Prostate gland (tissue), 2 donors: ENCODE measurements around the gene CCL5.

Experiments
- POLR2AphosphoS5 ChIP-seq: sonication (generic); formaldehyde crosslinking; IDR thresholded peaks from one replicate; pipeline ENCODE4 v1.6.1; 2017; ENCODE audit warnings: antibody characterized with exemption
- TF ChIP-seq, protein P1 (sequence below), 4 experiments: fragments of 200-600 bp in 2 of 4; fragments of 450-650 bp in 2 of 4; sonication (generic) in 2 of 4; IDR thresholded peaks; 1 replicate in 3 of 4; 2 replicates in 1 of 4; pipeline ENCODE4 v1.5.1; 2016 to 2019; ENCODE audit warnings: antibody characterized with exemption in 4 of 4, mild to moderate bottlenecking in 2 of 4, moderate library complexity in 2 of 4

DNA sequence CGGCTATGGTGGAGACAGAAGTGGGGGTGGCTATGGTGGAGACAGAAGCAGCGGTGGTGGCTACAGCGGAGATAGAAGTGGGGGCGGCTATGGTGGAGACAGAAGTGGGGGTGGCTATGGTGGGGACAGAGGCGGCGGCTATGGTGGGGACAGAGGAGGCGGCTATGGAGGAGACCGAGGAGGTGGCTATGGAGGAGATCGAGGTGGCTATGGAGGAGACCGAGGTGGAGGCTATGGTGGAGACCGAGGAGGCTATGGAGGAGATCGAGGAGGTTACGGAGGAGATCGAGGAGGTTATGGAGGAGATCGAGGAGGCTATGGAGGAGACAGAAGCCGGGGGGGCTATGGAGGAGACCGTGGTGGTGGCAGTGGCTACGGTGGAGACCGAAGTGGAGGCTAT is 35.6 kb downstream of the CCL5 start:
- TF ChIP-seq, protein P1, sequence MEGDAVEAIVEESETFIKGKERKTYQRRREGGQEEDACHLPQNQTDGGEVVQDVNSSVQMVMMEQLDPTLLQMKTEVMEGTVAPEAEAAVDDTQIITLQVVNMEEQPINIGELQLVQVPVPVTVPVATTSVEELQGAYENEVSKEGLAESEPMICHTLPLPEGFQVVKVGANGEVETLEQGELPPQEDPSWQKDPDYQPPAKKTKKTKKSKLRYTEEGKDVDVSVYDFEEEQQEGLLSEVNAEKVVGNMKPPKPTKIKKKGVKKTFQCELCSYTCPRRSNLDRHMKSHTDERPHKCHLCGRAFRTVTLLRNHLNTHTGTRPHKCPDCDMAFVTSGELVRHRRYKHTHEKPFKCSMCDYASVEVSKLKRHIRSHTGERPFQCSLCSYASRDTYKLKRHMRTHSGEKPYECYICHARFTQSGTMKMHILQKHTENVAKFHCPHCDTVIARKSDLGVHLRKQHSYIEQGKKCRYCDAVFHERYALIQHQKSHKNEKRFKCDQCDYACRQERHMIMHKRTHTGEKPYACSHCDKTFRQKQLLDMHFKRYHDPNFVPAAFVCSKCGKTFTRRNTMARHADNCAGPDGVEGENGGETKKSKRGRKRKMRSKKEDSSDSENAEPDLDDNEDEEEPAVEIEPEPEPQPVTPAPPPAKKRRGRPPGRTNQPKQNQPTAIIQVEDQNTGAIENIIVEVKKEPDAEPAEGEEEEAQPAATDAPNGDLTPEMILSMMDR (IDR thresholded peaks at IDR 0.05), result no peak
- TF ChIP-seq POLR2AphosphoS5, result no peak
